ENCODE results near the gene ITGA7. TPM values are rescaled to one million over a fixed set of nuclear protein-coding genes. Genes with fewer than 3 reads are reported as not detected.

Gene ITGA7
- total RNA-seq, 1 experiment from 2014 or later = 14.7 TPM

GRCh38 chr12:55744340-55745030 is 36.8 kb upstream of the ITGA7 start:
- TF ChIP-seq CTCF (conservative IDR thresholded peaks at IDR 0.05; ENCODE audit: low read depth, low read length) (no peak), EZH2 (IDR thresholded peaks at IDR 0.05; ENCODE audit: borderline replicate concordance, low read depth, low read length, poor library complexity, severe bottlenecking) (no peak)
- H3K4me1 ChIP-seq (ENCODE audit: insufficient read depth, low read length, poor library complexity, severe bottlenecking) = peaks cover 9% of the 10 kb centered on the region
- ChIA-PET CTCF (no interaction called here), POLR2A (ENCODE audit: low non-redundant PET) (interaction anchor here (0.6 kb wide), 1 partner anchor 45 kb away, joined by 3 read pairs; no protein-coding TSS in a partner anchor)
- H3K27me3 ChIP-seq (replicated peaks; ENCODE audit: insufficient read depth, low read depth, low read length, poor library complexity) = no peaks in the 10 kb centered on the region
- no peaks in the 10 kb centered on the region for H3K9me3 ChIP-seq (ENCODE audit: low read depth, low read length, poor library complexity, severe bottlenecking)
- H3K4me3 ChIP-seq (ENCODE audit: low read depth, low read length, poor library complexity, severe bottlenecking) = peak overlapping the region; percentile 70
- H3K36me3 ChIP-seq (ENCODE audit: insufficient read depth, low read length, poor library complexity, severe bottlenecking) = peaks cover 22% of the 10 kb centered on the region
- BruUV-seq (replicated peaks) = no TSS peak
- intact Hi-C loops (cut with micrococcal nuclease; ENCODE audit: unreplicated experiment) = no loop called here
- DNase-seq (ENCODE audit: low spot score) = no peak
- peak overlapping the region; percentile 80 for H3K27ac ChIP-seq (ENCODE audit: low read depth, low read length, poor library complexity, severe bottlenecking)

- Histone ChIP-seq H3K27me3 (replicated peaks; ENCODE audit: insufficient read depth, low read depth, low read length, poor library complexity) (no peaks in the 10 kb centered on the region), H3K4me3 (ENCODE audit: low read depth, low read length, poor library complexity, severe bottlenecking) (peak overlapping the region; percentile 70), H3K9me3 (ENCODE audit: low read depth, low read length, poor library complexity, severe bottlenecking) (no peaks in the 10 kb centered on the region), H3K27ac (ENCODE audit: low read depth, low read length, poor library complexity, severe bottlenecking) (peak overlapping the region; percentile 80), H3K4me1 (ENCODE audit: insufficient read depth, low read length, poor library complexity, severe bottlenecking) (peaks cover 9% of the 10 kb centered on the region), H3K36me3 (ENCODE audit: insufficient read depth, low read length, poor library complexity, severe bottlenecking) (peaks cover 14% of the 10 kb centered on the region)
- peak; percentile 84 for DNase-seq (ENCODE audit: low spot score)
- intact Hi-C loops (cut with micrococcal nuclease; ENCODE audit: unreplicated experiment) = no loop called here
- CTCF ChIA-PET = interaction anchor here (0.5 to 0.6 kb wide), 2 partner anchors 28 to 56 kb away, joined by 7 read pairs; partner anchors contain the start of gene BLOC1S1
- POLR2A ChIA-PET (ENCODE audit: low non-redundant PET) = interaction anchor here (0.6 to 0.7 kb wide), 2 partner anchors 11 to 44 kb away, joined by 3 read pairs; no protein-coding TSS in a partner anchor
- TSS peak; percentile 33 for BruUV-seq (replicated peaks)
- TF ChIP-seq CTCF (conservative IDR thresholded peaks at IDR 0.05; ENCODE audit: low read depth, low read length) (peak; percentile 21; the same call in 1 of the 2 replicates), EZH2 (IDR thresholded peaks at IDR 0.05; ENCODE audit: borderline replicate concordance, low read depth, low read length, poor library complexity, severe bottlenecking) (no peak)
Observed at GRCh38 chr12:55743406-55744339, 36.0 kb upstream of the ITGA7 start.

GRCh38 chr12:55742719-55743405 is 35.2 kb upstream of the ITGA7 start, which contains the start of gene GDF11:
GDF11 (plus strand) TSS chr12:55743122; CDS start chr12:55743317, 195 bp downstream.
- ChIA-PET POLR2A (ENCODE audit: low non-redundant PET) (interaction anchor here (0.7 kb wide), 1 partner anchor 12 kb away, joined by 3 read pairs; no protein-coding TSS in a partner anchor), CTCF (no interaction called here)
- Histone ChIP-seq H3K36me3 (ENCODE audit: insufficient read depth, low read length, poor library complexity, severe bottlenecking) (peaks cover 6% of the 10 kb centered on the region), H3K4me3 (ENCODE audit: low read depth, low read length, poor library complexity, severe bottlenecking) (peak within 1 kb of the TSS; percentile 70), H3K4me1 (ENCODE audit: insufficient read depth, low read length, poor library complexity, severe bottlenecking) (peaks cover 12% of the 10 kb centered on the region), H3K27ac (ENCODE audit: low read depth, low read length, poor library complexity, severe bottlenecking) (peak within 1 kb of the TSS; percentile 80), H3K27me3 (replicated peaks; ENCODE audit: insufficient read depth, low read depth, low read length, poor library complexity) (no peaks in the 10 kb centered on the region), H3K9me3 (ENCODE audit: low read depth, low read length, poor library complexity, severe bottlenecking) (no peaks in the 10 kb centered on the region)
- DNase-seq (ENCODE audit: low spot score) = peak; percentile 92
- intact Hi-C loops (cut with micrococcal nuclease; ENCODE audit: unreplicated experiment) = no loop called here
- no TSS peak for BruUV-seq (replicated peaks)
- TF ChIP-seq EZH2 (IDR thresholded peaks at IDR 0.05; ENCODE audit: borderline replicate concordance, low read depth, low read length, poor library complexity, severe bottlenecking) (no peak), CTCF (conservative IDR thresholded peaks at IDR 0.05; ENCODE audit: low read depth, low read length) (no peak)
